Activated CD4-positive, alpha-beta memory T cell treated with anti-CD3 and anti-CD28 coated beads for 36 hours (primary cell): ENCODE results near the gene PDHB. TPM values are rescaled to one million over a fixed set of nuclear protein-coding genes. Genes with fewer than 3 reads are reported as not detected.
A peak's percentile ranks its signal among the peaks of the same experiment; 100 is the strongest.
"Not testable (repeated sequence)": the region's sequence is repeated elsewhere in the genome, so short reads cannot be mapped to it uniquely, and the experiment has no call there.

Experiments used
- CTCF ChIA-PET: fragments of 350-600 bp; sonication (Branson Sonifier 250); formaldehyde crosslinking; loops from one replicate; lab custom pipeline; 2021; ENCODE audit warnings: antibody characterized with exemption, inconsistent platforms; lab: Charles Lee
- POLR2A ChIA-PET: fragments of 350-600 bp; sonication (Branson Sonifier 250); formaldehyde crosslinking; loops from one replicate; lab custom pipeline; 2021; ENCODE audit warnings: antibody characterized with exemption; lab: Charles Lee
- DNase-seq: peaks from one replicate; pipeline ENCODE4 v3.0.0-alpha.2; 2020
- H3K27ac Mint-ChIP-seq: one replicate; pipeline ENCODE4 v1.8.0; 2021; ENCODE audit warnings: mixed read lengths
- H3K27me3 Mint-ChIP-seq: one replicate; pipeline ENCODE4 v1.8.0; 2021; ENCODE audit warnings: mixed read lengths
- H3K36me3 Mint-ChIP-seq: one replicate; pipeline ENCODE4 v1.8.0; 2021; ENCODE audit warnings: mixed read lengths
- H3K4me1 Mint-ChIP-seq: one replicate; pipeline ENCODE4 v1.8.0; 2021; ENCODE audit warnings: low read depth, mixed read lengths
- H3K4me3 Mint-ChIP-seq: one replicate; pipeline ENCODE4 v1.8.0; 2021; ENCODE audit warnings: mild to moderate bottlenecking, mixed read lengths
- H3K9me3 Mint-ChIP-seq: one replicate; pipeline ENCODE4 v1.8.0; 2021; ENCODE audit warnings: mixed read lengths
- intact Hi-C: fragments of 100-400 bp; cut with micrococcal nuclease; formaldehyde crosslinking; loops from one replicate; pipeline ENCODE4 v1.15.1; 2023
- total RNA-seq, 2 experiments: library from RNA; stranded (reverse); gene quantifications; one replicate each; pipeline ENCODE4 v1.2.3, GENCODE V29; 2021

Gene PDHB
- total RNA-seq, 2 experiments from 2014 or later: 55.6 to 56.3 TPM

DNA sequence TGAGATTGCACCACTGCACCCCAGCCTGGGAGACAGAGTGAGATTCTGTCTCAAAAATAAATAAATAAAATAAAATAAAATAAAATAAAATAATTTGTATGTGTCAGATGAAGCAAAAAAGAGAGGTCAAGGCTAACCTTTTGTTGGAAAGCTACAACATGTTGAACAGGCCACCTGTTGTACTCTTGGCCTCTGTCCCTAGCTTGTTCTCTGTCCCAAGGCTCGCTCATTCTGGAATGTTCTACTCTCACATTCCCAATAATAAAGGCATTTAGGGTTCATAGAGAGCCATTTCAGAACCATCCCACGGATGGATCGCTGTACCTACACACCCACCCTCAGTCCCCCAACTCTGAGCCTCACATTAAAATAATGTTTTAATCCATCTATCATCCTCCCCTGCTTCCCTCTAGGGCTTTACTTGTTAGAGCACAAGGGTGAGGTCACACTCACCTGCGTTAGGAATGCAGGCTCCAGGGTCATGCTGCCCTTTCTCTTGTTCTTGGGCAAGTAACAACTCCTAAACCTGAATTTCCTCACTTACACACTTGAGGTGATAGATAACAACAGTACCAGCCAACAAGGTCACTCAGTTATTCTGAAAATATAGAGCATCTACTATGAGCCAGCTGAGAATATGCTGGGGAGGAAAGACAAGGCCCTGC is 33.4 kb upstream of the PDHB start:
- H3K36me3 Mint-ChIP-seq: no peaks in the 10 kb centered on the region
- ChIA-PET POLR2A (interaction anchor here (0.9 kb wide), 1 partner anchor 26 kb away, joined by 3 read pairs; no protein-coding TSS in a partner anchor), CTCF (interaction anchor here (1.5 to 2.0 kb wide), 2 partner anchors 25 to 161 kb away, joined by 8 to 9 read pairs; partner anchors contain the start of genes HTD2, KCTD6 and RPP14)
- no peaks in the 10 kb centered on the region for H3K27me3 Mint-ChIP-seq
- H3K27ac Mint-ChIP-seq: no peak overlapping the region
- no peak overlapping the region for H3K4me3 Mint-ChIP-seq
- peaks cover 34% of the 10 kb centered on the region for H3K4me1 Mint-ChIP-seq
- no peaks in the 10 kb centered on the region for H3K9me3 Mint-ChIP-seq
- DNase-seq: no peak
- intact Hi-C loops: no loop called here

DNA sequence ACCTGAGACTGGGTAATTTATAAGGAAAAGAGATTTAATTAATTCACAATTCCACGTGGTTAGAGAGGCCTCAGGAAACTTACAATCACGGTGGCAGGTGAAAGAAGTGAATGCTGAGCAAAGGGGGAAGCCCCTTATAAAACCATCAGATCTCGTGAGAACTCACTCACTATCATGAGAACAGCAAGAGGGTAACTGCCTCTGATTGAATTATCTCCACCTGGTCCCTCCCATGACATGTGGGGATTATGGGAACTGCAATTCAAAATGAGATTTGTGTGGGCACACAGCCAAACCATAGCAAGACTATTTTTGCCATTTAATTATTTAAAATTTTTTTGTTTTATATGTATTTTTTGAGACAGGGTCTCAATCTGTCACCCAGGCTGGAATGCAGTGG is 31.2 kb upstream of the PDHB start:
- intact Hi-C loops: loop anchor here (5.0 kb wide), 1 partner anchor 167 kb away; no protein-coding TSS in a partner anchor
- ChIA-PET POLR2A (no interaction called here), CTCF (interaction anchor here (0.7 to 2.2 kb wide), 5 partner anchors 9 to 177 kb away, joined by 3 to 17 read pairs (median 3); no protein-coding TSS in a partner anchor)
- Mint-ChIP-seq H3K4me3 (no peak overlapping the region), H3K36me3 (no peaks in the 10 kb centered on the region), H3K9me3 (no peaks in the 10 kb centered on the region), H3K27ac (no peak overlapping the region), H3K27me3 (no peaks in the 10 kb centered on the region), H3K4me1 (peaks cover 17% of the 10 kb centered on the region)
- peak; percentile 51 for DNase-seq

DNA sequence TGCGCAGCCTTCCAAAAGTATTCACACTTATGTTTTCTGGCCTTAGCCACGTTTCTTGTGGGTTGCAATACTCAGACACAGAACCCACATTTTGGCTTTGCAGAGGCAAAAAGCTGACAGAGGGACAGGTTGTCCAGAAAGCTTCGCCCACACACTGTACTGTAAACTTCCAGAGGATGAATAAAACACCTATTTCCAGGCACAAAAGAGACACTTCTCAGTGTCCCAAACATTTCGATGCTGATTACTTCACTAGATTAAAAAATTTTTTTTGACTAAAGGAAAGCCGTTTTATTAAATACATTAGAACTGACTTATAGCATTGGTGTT is 30.3 kb upstream of the PDHB start:
- intact Hi-C loops: loop anchor here (1.0 to 5.0 kb wide), 6 partner anchors 7 to 168 kb away; partner anchors contain the start of genes HTD2, PDHB and RPP14
- CTCF ChIA-PET: interaction anchor here (0.6 to 2.2 kb wide), 29 partner anchors 9 to 776 kb away, joined by 3 to 21 read pairs (median 5); partner anchors contain the start of genes HTD2, KCTD6, PDHB and RPP14
- H3K4me1 Mint-ChIP-seq: peaks cover 17% of the 10 kb centered on the region
- no peaks in the 10 kb centered on the region for H3K9me3 Mint-ChIP-seq
- no peak for DNase-seq
- no peak overlapping the region for H3K4me3 Mint-ChIP-seq
- POLR2A ChIA-PET: interaction anchor here (0.9 to 1.3 kb wide), 2 partner anchors 139 to 157 kb away, joined by 3 to 5 read pairs; partner anchors contain the start of genes HTD2 and RPP14
- peak overlapping the region; percentile 54 for H3K27ac Mint-ChIP-seq
- H3K36me3 Mint-ChIP-seq: no peaks in the 10 kb centered on the region
- no peaks in the 10 kb centered on the region for H3K27me3 Mint-ChIP-seq

DNA sequence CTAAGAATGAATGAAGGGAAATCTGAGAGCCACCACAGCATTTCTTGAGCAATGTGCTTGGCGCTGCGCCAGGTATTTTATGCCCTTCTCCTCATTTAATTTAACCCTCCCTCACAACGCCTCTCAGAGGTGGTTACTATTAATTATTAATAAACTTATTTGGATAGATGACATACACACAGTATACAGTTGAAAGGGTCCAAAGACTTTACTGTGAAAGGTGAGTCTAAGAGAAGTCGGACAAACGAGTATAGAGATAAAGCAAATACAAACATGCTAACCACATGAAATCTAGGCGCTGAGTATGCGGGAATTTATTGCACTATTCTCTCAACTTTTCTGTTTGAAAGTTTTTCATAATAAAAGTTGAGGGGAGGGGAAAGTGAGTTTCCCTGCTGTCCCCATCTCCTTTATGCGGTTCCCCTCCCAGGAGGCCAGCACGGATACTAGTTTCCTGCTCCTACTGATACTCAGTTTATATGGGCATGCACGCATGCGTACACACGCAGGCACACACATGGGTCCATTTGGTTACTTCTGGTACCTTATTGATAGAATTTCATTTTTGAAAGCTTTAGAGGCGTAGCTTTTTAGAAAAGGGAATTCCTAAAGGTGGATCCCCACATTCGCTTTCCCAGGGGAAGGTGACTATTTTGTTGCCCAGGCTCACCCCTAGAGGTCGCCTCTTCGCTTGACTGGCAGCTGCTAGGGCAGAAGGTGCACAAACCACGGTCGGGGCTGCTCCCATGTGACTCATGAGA is 29.7 kb upstream of the PDHB start:
- Mint-ChIP-seq H3K4me3 (no peak overlapping the region), H3K4me1 (peaks cover 17% of the 10 kb centered on the region)

DNA sequence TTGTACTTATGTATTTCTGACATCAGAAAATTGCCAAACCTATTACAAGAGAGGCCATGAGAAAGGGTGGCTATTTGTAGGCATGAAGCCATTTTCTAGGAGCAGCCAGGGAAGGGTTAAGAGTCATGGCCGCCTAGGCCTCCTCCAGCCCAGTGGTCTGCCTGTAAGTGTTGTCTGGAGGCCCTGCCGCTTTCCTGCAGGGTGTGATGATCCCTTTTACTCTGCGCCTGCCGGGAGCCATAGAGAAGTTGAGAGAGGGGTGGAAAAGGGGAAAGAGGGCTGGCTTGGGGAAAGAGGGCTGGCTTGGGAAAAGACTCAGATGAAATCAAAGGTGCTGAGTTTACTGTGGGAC is 29.2 kb upstream of the PDHB start:
- Mint-ChIP-seq H3K27ac (no peak overlapping the region), H3K4me3 (no peak overlapping the region), H3K27me3 (no peaks in the 10 kb centered on the region), H3K36me3 (no peaks in the 10 kb centered on the region), H3K4me1 (peaks cover 17% of the 10 kb centered on the region), H3K9me3 (no peaks in the 10 kb centered on the region)
- no peak for DNase-seq
- POLR2A ChIA-PET: no interaction called here
- CTCF ChIA-PET: no interaction called here
- intact Hi-C loops: loop anchor here (1.0 to 5.0 kb wide), 6 partner anchors 8 to 169 kb away; partner anchors contain the start of genes HTD2, PDHB and RPP14

More for the DNA sequence above, 29.7 kb upstream of the PDHB start:
- Mint-ChIP-seq H3K9me3 (no peaks in the 10 kb centered on the region), H3K27me3 (no peaks in the 10 kb centered on the region), H3K27ac (peak overlapping the region; percentile 54), H3K36me3 (no peaks in the 10 kb centered on the region)
- DNase-seq: peak; percentile 90
- ChIA-PET CTCF (interaction anchor here (0.8 to 2.2 kb wide), 27 partner anchors 10 to 249 kb away, joined by 3 to 21 read pairs (median 5); partner anchors contain the start of genes HTD2, KCTD6, PDHB and RPP14), POLR2A (interaction anchor here (0.6 to 1.3 kb wide), 3 partner anchors 23 to 157 kb away, joined by 3 to 5 read pairs (median 4); partner anchors contain the start of genes HTD2 and RPP14)
- intact Hi-C loops: loop anchor here (1.0 to 5.0 kb wide), 6 partner anchors 8 to 169 kb away; partner anchors contain the start of genes HTD2, PDHB and RPP14

DNA sequence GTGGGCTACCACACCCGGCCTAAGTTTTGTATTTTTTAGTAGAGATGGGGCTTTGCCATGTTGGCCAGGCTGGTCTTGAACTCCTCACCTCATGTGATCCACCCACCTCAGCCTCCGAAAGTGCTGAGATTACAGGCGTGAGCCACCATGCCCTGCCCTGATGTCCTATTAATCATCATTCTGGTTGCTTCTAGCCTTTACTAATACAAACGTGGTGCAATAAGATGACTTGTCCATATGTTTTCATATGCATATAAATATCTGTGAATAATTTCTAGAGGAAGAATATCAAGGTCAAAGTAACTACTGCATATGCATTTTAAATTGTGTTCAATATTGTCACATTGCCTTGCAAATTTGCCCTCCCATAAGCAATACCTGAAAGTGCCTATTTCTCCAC is 25.5 kb upstream of the PDHB start:
- peaks cover 9% of the 10 kb centered on the region for H3K4me1 Mint-ChIP-seq
- intact Hi-C loops: no loop called here
- no peak for DNase-seq
- H3K9me3 Mint-ChIP-seq: peaks cover 20% of the 10 kb centered on the region
- H3K4me3 Mint-ChIP-seq: no peak overlapping the region
- no peaks in the 10 kb centered on the region for H3K27me3 Mint-ChIP-seq
- no peak overlapping the region for H3K27ac Mint-ChIP-seq
- CTCF ChIA-PET: no interaction called here
- H3K36me3 Mint-ChIP-seq: peaks cover 14% of the 10 kb centered on the region
- POLR2A ChIA-PET: no interaction called here

DNA sequence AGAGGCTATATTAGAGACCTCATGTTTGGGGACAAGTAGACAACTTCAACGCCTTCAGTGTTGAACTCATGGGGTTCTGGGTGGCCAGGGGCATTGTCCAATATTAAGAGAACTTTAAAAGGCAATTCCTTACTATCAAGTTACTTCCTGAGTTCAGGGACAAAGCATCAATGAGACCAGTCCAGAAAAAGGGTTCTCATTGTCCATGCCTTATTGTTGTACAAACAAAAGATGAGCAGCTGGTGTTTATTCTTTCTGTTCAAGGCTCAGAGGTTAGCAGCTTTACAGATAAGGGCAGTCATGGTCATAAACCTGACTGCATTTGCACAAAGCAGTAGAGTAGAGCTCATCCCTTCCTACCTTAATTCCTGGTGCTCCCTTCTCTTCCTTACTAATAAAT is 18.5 kb upstream of the PDHB start:
- Mint-ChIP-seq H3K27me3 (no peaks in the 10 kb centered on the region), H3K9me3 (peaks cover 31% of the 10 kb centered on the region), H3K27ac (no peak overlapping the region), H3K4me1 (no peaks in the 10 kb centered on the region), H3K4me3 (no peak overlapping the region), H3K36me3 (peaks cover 14% of the 10 kb centered on the region)
- POLR2A ChIA-PET: no interaction called here
- no peak for DNase-seq
- CTCF ChIA-PET: interaction anchor here (0.7 to 1.9 kb wide), 2 partner anchors 12 to 89 kb away, joined by 3 to 8 read pairs; no protein-coding TSS in a partner anchor
- intact Hi-C loops: no loop called here

DNA sequence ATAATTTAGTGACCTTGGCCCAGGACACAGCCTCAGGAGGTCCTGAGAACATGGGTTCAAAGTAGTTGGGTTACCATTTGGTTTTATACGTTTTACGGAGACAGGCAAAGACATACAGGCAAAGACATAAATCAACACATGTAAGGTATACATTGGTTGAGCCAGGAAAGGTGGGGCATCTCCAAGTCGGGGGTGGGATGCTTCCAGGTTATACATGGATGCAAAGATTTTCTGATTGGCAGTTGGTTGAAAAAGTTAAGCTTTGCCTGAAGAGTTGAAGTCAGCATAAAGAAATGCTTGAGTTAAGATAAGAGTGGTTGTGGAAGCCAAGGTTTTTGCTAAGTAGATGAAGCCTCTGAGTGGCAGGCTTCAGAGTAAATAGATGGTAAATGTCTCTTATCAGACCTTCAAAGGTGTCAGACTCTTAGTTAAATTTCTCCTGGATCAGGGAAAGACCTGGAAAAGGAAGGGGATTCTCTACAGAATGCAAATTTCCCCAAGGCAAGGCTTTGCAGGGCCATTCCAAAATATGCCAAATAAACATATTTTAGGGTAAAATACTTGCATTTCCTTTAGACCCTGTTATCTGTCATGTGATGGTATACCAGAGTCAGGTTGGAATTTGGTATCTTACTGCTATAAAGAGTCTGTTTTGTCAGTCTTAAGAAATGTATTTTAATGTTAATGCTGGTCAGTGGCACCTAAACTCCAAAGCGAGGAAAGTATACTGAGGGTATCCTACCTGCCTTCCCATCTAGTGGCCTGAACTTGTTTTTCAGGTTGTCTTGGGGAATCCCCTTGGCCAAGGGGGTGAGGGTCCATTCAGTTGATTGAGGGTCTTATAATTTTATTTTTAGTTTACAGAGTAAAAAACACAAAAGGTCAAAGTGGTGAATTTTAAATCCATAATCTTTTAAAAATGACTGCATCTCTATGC is 8.2 kb upstream of the PDHB start:
- no peaks in the 10 kb centered on the region for H3K27me3 Mint-ChIP-seq
- CTCF ChIA-PET: no interaction called here
- no peaks in the 10 kb centered on the region for H3K36me3 Mint-ChIP-seq
- no peak for DNase-seq
- no peaks in the 10 kb centered on the region for H3K9me3 Mint-ChIP-seq
- intact Hi-C loops: no loop called here
- POLR2A ChIA-PET: no interaction called here
- H3K4me1 Mint-ChIP-seq: no peaks in the 10 kb centered on the region
- no peak overlapping the region for H3K4me3 Mint-ChIP-seq
- no peak overlapping the region for H3K27ac Mint-ChIP-seq

DNA sequence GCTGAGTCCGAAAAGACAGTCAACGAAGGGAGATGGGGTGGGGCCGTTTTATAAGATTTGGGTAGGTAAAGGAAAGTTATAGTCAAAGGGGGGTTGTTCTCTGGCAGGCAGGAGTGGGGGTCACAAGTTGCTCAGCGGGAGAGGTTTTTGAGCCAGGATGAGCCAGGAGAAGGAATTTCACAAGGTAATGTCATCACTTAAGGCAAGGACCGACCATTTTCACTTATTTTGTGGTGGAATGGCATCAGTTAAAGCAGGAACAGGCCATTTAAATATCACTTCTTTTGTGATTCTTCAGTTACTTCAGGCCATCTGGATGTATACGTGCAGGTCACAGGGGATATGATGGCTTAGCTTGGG is 7.3 kb upstream of the PDHB start:
- H3K27ac Mint-ChIP-seq, intact Hi-C loops, DNase-seq, H3K9me3 Mint-ChIP-seq, H3K4me1 Mint-ChIP-seq, H3K4me3 Mint-ChIP-seq, H3K27me3 Mint-ChIP-seq, H3K36me3 Mint-ChIP-seq, POLR2A ChIA-PET, CTCF ChIA-PET: not testable (repeated sequence)

DNA sequence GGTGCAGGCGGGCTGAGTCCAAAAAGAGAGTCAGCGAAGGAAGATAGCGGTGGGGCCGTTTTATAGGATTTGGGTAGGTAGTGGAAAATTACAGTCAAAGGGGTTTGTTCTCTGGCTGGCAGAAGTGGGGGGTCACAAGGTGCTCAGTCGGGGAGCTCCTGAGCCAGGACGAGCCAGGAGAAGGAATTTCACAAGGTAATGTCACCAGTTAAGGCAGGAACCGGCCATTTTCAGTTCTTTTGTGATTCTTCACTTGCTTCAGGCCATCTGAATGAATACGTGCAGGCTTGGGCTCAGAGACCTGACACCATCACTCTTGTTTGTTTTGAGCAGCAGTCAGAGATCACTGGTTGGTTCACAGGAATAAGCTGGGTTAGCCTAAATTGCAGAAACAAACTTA is 3.6 kb upstream of the PDHB start:
- H3K27me3 Mint-ChIP-seq, DNase-seq, H3K36me3 Mint-ChIP-seq, H3K27ac Mint-ChIP-seq, intact Hi-C loops, H3K4me3 Mint-ChIP-seq, H3K9me3 Mint-ChIP-seq, POLR2A ChIA-PET: not testable (repeated sequence)
- peaks cover 17% of the 10 kb centered on the region for H3K4me1 Mint-ChIP-seq
- CTCF ChIA-PET: interaction anchor here (0.9 to 1.1 kb wide), 4 partner anchors 27 to 131 kb away, joined by 3 to 4 read pairs (median 3); partner anchors contain the start of genes HTD2 and KCTD6

DNA sequence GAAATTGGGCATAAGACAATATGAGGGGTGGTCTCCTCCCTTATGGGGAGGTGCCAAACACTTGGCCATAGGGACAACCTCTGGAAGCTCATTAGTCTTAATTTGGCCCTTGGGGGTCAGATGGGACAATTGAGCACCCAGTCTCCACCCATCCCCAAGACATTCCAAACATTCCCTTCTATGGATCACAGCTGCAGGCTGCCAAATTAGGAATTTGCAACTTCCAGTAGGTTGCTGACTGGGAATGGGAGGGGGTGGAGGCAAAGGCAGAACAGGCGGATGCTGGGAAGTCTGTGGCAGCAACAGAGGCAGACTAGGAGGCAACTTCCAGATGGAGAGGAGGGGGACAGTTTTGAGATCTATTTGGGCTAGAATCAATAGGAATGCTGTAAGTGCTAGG is 1.4 kb upstream of the PDHB start:
- H3K9me3 Mint-ChIP-seq: no peaks in the 10 kb centered on the region
- H3K4me3 Mint-ChIP-seq: no peak overlapping the region
- POLR2A ChIA-PET: interaction anchor here (2.8 kb wide), 1 partner anchor 129 kb away, joined by 10 read pairs; the partner anchor contains the start of genes HTD2 and RPP14
- intact Hi-C loops: loop anchor here (5.0 kb wide), 1 partner anchor 678 kb away; the partner anchor contains the start of gene SLMAP
- DNase-seq: no peak
- no peaks in the 10 kb centered on the region for H3K27me3 Mint-ChIP-seq
- H3K27ac Mint-ChIP-seq: no peak overlapping the region
- CTCF ChIA-PET: interaction anchor here (1.0 to 2.3 kb wide), 3 partner anchors 29 to 97 kb away, joined by 3 to 13 read pairs (median 6); partner anchors contain the start of gene KCTD6
- H3K4me1 Mint-ChIP-seq: peaks cover 24% of the 10 kb centered on the region
- peaks cover 7% of the 10 kb centered on the region for H3K36me3 Mint-ChIP-seq
